Neural cell (in vitro differentiated cells): ENCODE measurements around the gene KRT14.

Experiments used
- CTCF ChIP-seq: fragments of 450-650 bp; IDR thresholded peaks from 2 replicates; pipeline ENCODE4 v1.5.1; 2014; ENCODE audit warnings: antibody characterized with exemption, mild to moderate bottlenecking, moderate library complexity; ENCODE audit not compliant: poor library complexity, severe bottlenecking
- POLR2AphosphoS5 ChIP-seq: IDR thresholded peaks from 2 replicates; pipeline ENCODE4 v1.6.1; 2012

- no peak for TF ChIP-seq POLR2AphosphoS5
- no peak for TF ChIP-seq CTCF
These were observed 49.7 kb downstream of the KRT14 start for GRCh38 chr17:41536741-41537613.
